SK-N-SH treated with all-trans-retinoic acid at 6 μM for 48 hours (cell line): ENCODE measurements around the gene FHIP2A.
A peak's percentile ranks its signal among the peaks of the same experiment; 100 is the strongest.

Experiments
- ATAC-seq: fragments of 200-7000 bp; cut with Tn5 transposase; 3 replicates; pipeline ENCODE4 v1.9.1; 2020; ENCODE audit warnings: mild to moderate bottlenecking, moderate library complexity
- BACH2 ChIP-seq: fragments of 250-450 bp; sonication (Bioruptor Pico); IDR thresholded peaks from 2 replicates; pipeline ENCODE4 v1.9.0; 2021; ENCODE audit warnings: mild to moderate bottlenecking, borderline replicate concordance
- CSDC2 ChIP-seq: fragments of 250-450 bp; sonication (Bioruptor Pico); IDR thresholded peaks from 2 replicates; pipeline ENCODE4 v1.5.0; 2020; ENCODE audit warnings: mild to moderate bottlenecking, moderate library complexity
- ESRRG ChIP-seq: fragments of 250-450 bp; sonication (Bioruptor Pico); IDR thresholded peaks from 2 replicates; pipeline ENCODE4 v1.6.1; 2021; ENCODE audit warnings: mild to moderate bottlenecking
- GLIS3 ChIP-seq: fragments of 250-450 bp; sonication (Bioruptor Pico); IDR thresholded peaks from 2 replicates; pipeline ENCODE4 v1.5.0; 2020; ENCODE audit warnings: mild to moderate bottlenecking, moderate library complexity
- ISL1 ChIP-seq: fragments of 250-450 bp; sonication (Bioruptor Pico); IDR thresholded peaks from 2 replicates; pipeline ENCODE4 v2.1.2; 2022; ENCODE audit warnings: mild to moderate bottlenecking, moderate library complexity
- OSR1 ChIP-seq: fragments of 250-450 bp; sonication (Bioruptor Pico); IDR thresholded peaks from 2 replicates; pipeline ENCODE4 v1.8.0; 2022; ENCODE audit warnings: moderate library complexity, mild to moderate bottlenecking, inconsistent platforms
- PPARA ChIP-seq: fragments of 250-450 bp; sonication (Bioruptor Pico); IDR thresholded peaks from 2 replicates; pipeline ENCODE4 v1.5.0; 2020; ENCODE audit warnings: mild to moderate bottlenecking, borderline replicate concordance
- RARB ChIP-seq: fragments of 250-450 bp; sonication (Bioruptor Pico); IDR thresholded peaks from 2 replicates; pipeline ENCODE4 v1.8.0; 2021; ENCODE audit warnings: mild to moderate bottlenecking, moderate library complexity
- SNAI2 ChIP-seq: fragments of 250-450 bp; sonication (Bioruptor Pico); IDR thresholded peaks from 2 replicates; pipeline ENCODE4 v1.5.0; 2020; ENCODE audit warnings: mild to moderate bottlenecking, moderate library complexity
- TCF4 ChIP-seq: fragments of 250-450 bp; sonication (Bioruptor Pico); IDR thresholded peaks from 2 replicates; pipeline ENCODE4 v1.8.0; 2021; ENCODE audit warnings: mild to moderate bottlenecking, moderate library complexity, borderline replicate concordance
- TOX ChIP-seq: fragments of 250-450 bp; sonication (Bioruptor Pico); IDR thresholded peaks from 2 replicates; pipeline ENCODE4 v1.8.0; 2021; ENCODE audit warnings: mild to moderate bottlenecking, moderate library complexity, borderline replicate concordance
- ZC3H10 ChIP-seq: fragments of 250-450 bp; sonication (Bioruptor Pico); IDR thresholded peaks from 2 replicates; pipeline ENCODE4 v1.5.1; 2021; ENCODE audit warnings: mild to moderate bottlenecking, moderate library complexity
- ZFP30 ChIP-seq: fragments of 450-650 bp; formaldehyde crosslinking; IDR thresholded peaks from 2 replicates; pipeline ENCODE4 v1.5.0; 2022; ENCODE audit warnings: mild to moderate bottlenecking, moderate library complexity
- ZNF70 ChIP-seq: fragments of 450-650 bp; formaldehyde crosslinking; IDR thresholded peaks from 2 replicates; pipeline ENCODE4 v1.5.0; 2020; ENCODE audit warnings: mild to moderate bottlenecking, moderate library complexity
- ZNF8 ChIP-seq: fragments of 450-650 bp; formaldehyde crosslinking; IDR thresholded peaks from 2 replicates; pipeline ENCODE4 v1.5.0; 2020; ENCODE audit warnings: mild to moderate bottlenecking, moderate library complexity
- TF ChIP-seq, protein P1 (sequence below): fragments of 250-450 bp; sonication (Bioruptor Pico); IDR thresholded peaks from 2 replicates; pipeline ENCODE4 v1.5.1; 2021; ENCODE audit warnings: mild to moderate bottlenecking, moderate library complexity
- TF ChIP-seq, protein P2 (sequence below): fragments of 250-450 bp; sonication (Bioruptor Pico); IDR thresholded peaks from 2 replicates; pipeline ENCODE4 v1.5.1; 2020; ENCODE audit warnings: low read depth, mild to moderate bottlenecking, moderate library complexity
- TF ChIP-seq, protein P3 (sequence below): fragments of 250-450 bp; sonication (Bioruptor Pico); IDR thresholded peaks from 2 replicates; pipeline ENCODE4 v1.5.0; 2020; ENCODE audit warnings: mild to moderate bottlenecking, moderate library complexity
- TF ChIP-seq, protein P4 (sequence below): fragments of 250-450 bp; sonication (Bioruptor Pico); IDR thresholded peaks from 2 replicates; pipeline ENCODE4 v1.8.0; 2021; ENCODE audit warnings: low read depth, mild to moderate bottlenecking, moderate library complexity, borderline replicate concordance
- TF ChIP-seq, protein P5 (sequence below): fragments of 250-450 bp; sonication (Bioruptor Pico); IDR thresholded peaks from 2 replicates; pipeline ENCODE4 v1.8.0; 2020; ENCODE audit warnings: mild to moderate bottlenecking, moderate library complexity, borderline replicate concordance

FHIP2A gene

DNA sequence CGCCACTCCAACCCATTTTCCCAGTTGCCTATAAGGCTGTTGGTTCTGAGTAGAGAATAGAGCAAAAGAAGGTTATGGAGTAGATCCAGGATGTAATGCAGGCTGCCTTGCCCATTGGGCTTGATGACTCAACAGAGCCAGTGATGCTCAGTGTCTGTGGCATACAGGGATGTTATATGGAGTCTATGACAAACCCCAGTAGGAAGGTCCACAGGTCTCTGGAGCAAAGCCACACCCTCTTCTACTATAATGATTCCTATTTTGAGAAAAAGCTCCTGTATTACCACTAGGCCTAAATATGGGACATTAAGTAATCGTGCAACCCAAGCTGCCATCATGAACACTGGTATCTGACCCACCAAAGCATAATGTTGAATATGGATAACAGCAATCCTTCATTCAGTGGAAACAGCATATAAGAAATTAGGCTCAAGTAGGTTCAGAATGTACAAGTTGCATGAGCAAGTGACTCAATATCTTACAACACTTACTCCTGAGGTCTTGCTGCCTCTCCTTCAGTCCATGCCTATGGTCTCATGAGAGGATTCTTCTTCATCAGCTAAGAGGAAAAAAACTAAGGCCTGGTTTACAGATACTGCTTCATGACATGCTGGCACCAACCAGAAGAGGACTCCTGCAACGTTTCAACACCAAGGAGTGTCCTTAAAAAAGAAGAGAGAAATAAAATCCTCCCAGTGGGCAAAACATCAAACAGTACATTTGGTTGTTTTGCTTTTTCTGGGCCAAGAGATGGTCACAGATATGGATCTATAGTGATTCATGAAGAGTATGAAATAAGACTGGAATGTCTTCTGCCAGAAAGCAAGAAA lies 14.8 kb upstream of the FHIP2A start:
- ATAC-seq = peak; percentile 51
- TF ChIP-seq ZFP30 (CRISPR knock-in tag) (no peak), ISL1 (CRISPR knock-in tag) (peak; percentile 63)

DNA sequence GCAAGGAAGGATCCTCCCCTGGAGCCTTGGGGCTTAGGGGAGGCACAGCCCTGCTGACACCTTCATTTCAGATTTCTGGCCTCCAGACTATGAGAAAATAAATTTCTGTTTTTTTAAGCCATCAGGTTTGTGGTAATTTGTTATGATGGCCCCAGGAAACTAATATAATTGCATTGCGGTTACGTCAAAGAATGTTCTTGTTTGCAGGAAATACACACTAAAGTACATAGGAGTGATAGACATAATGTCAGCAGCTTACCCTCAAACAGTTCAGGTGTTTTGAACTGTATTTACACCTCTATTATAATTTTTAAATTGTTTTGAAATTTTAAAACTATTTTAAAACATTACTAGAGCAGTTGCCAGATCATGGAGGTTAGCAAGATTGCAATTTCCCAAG lies 12.6 kb upstream of the FHIP2A start:
- TF ChIP-seq, protein P1, sequence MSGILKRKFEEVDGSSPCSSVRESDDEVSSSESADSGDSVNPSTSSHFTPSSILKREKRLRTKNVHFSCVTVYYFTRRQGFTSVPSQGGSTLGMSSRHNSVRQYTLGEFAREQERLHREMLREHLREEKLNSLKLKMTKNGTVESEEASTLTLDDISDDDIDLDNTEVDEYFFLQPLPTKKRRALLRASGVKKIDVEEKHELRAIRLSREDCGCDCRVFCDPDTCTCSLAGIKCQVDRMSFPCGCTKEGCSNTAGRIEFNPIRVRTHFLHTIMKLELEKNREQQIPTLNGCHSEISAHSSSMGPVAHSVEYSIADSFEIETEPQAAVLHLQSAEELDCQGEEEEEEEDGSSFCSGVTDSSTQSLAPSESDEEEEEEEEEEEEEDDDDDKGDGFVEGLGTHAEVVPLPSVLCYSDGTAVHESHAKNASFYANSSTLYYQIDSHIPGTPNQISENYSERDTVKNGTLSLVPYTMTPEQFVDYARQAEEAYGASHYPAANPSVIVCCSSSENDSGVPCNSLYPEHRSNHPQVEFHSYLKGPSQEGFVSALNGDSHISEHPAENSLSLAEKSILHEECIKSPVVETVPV = no peak
- TF ChIP-seq ESRRG (CRISPR knock-in tag) (no peak), PPARA (CRISPR knock-in tag) (no peak), ISL1 (CRISPR knock-in tag) (no peak)
- ATAC-seq = no peak

DNA sequence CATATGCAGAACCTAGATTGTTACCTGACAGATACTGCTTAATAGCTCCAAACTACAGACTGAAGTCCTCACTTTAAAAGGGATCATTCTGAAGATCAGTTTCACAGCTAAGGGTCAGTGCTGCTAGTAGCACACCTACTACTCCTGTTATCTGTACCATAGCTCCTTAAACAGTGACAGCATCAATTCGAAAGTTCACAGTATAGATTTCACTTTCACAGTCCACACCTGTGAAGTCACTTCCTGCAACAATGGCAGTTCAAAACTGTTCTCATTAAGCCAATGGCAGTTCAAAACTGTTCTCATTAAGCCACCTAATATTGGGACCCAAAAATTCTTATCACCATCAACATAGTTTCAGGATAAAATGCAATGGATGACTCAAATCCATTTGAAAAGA lies 10.7 kb upstream of the FHIP2A start:
- no peak for ATAC-seq
- TF ChIP-seq OSR1 (CRISPR knock-in tag) = no peak
- TF ChIP-seq RARB = no peak
- no peak for TF ChIP-seq ISL1 (CRISPR knock-in tag)
- no peak for TF ChIP-seq GLIS3 (CRISPR knock-in tag)
- no peak for TF ChIP-seq ZC3H10 (CRISPR knock-in tag)
- TF ChIP-seq, protein P1 = no peak
- TF ChIP-seq, protein P2, sequence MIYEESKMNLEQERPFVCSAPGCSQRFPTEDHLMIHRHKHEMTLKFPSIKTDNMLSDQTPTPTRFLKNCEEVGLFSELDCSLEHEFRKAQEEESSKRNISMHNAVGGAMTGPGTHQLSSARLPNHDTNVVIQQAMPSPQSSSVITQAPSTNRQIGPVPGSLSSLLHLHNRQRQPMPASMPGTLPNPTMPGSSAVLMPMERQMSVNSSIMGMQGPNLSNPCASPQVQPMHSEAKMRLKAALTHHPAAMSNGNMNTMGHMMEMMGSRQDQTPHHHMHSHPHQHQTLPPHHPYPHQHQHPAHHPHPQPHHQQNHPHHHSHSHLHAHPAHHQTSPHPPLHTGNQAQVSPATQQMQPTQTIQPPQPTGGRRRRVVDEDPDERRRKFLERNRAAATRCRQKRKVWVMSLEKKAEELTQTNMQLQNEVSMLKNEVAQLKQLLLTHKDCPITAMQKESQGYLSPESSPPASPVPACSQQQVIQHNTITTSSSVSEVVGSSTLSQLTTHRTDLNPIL (CRISPR knock-in tag) = no peak
- TF ChIP-seq BACH2 (CRISPR knock-in tag) = no peak
- no peak for TF ChIP-seq ZNF8 (CRISPR knock-in tag)

DNA sequence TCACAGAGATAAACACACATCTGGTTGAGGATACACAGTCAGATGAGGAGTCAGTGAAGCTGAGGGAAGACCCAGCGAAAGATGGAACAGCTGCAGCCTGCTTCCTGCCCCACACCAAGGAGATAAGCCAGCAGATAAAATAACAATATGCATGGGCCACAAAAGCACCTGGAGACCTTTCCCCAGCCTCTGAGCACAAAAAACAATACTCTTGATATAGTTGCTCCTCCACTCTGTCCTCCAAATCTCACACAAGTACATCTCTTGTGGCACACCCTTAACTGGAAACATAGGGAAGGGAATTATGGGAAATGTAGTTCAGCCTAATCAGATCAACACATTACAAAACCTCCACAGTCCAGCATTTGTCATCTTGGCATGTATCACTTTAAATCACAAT lies 9.7 kb upstream of the FHIP2A start:
- TF ChIP-seq OSR1 (CRISPR knock-in tag) (no peak), ZNF70 (CRISPR knock-in tag) (peak; percentile 86), TOX (no peak), ZC3H10 (CRISPR knock-in tag) (no peak), ISL1 (CRISPR knock-in tag) (no peak)
- ATAC-seq = no peak

DNA sequence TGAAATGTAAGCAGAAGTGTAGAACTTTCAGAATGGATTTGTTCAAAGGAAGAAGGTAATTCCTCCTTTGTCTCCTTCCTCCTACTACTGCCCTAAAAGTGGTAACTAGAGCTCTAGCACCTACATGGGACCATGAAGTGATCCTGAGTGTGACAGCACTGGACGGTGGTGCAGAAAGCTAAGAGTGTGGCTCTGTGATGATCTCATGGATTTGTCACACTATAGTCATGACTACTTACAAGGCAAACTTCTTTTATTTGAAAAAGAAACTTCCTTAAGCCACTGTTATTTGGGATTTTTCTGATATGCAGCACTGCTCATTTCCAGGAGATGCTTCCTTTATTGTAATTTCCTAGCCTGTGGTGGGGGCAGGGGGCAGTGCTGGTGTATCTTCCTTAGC lies 5.8 kb upstream of the FHIP2A start:
- no peak for ATAC-seq
- TF ChIP-seq, protein P2 (CRISPR knock-in tag) = no peak
- TF ChIP-seq GLIS3 (CRISPR knock-in tag) (no peak), PPARA (CRISPR knock-in tag) (no peak), CSDC2 (CRISPR knock-in tag) (no peak), ISL1 (CRISPR knock-in tag) (no peak), TCF4 (CRISPR knock-in tag) (no peak), SNAI2 (CRISPR knock-in tag) (no peak), ZNF70 (CRISPR knock-in tag) (no peak)
- TF ChIP-seq, protein P3, sequence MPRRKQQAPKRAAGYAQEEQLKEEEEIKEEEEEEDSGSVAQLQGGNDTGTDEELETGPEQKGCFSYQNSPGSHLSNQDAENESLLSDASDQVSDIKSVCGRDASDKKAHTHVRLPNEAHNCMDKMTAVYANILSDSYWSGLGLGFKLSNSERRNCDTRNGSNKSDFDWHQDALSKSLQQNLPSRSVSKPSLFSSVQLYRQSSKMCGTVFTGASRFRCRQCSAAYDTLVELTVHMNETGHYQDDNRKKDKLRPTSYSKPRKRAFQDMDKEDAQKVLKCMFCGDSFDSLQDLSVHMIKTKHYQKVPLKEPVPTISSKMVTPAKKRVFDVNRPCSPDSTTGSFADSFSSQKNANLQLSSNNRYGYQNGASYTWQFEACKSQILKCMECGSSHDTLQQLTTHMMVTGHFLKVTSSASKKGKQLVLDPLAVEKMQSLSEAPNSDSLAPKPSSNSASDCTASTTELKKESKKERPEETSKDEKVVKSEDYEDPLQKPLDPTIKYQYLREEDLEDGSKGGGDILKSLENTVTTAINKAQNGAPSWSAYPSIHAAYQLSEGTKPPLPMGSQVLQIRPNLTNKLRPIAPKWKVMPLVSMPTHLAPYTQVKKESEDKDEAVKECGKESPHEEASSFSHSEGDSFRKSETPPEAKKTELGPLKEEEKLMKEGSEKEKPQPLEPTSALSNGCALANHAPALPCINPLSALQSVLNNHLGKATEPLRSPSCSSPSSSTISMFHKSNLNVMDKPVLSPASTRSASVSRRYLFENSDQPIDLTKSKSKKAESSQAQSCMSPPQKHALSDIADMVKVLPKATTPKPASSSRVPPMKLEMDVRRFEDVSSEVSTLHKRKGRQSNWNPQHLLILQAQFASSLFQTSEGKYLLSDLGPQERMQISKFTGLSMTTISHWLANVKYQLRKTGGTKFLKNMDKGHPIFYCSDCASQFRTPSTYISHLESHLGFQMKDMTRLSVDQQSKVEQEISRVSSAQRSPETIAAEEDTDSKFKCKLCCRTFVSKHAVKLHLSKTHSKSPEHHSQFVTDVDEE (CRISPR knock-in tag) = no peak
- TF ChIP-seq, protein P1 = no peak
- TF ChIP-seq, protein P4, sequence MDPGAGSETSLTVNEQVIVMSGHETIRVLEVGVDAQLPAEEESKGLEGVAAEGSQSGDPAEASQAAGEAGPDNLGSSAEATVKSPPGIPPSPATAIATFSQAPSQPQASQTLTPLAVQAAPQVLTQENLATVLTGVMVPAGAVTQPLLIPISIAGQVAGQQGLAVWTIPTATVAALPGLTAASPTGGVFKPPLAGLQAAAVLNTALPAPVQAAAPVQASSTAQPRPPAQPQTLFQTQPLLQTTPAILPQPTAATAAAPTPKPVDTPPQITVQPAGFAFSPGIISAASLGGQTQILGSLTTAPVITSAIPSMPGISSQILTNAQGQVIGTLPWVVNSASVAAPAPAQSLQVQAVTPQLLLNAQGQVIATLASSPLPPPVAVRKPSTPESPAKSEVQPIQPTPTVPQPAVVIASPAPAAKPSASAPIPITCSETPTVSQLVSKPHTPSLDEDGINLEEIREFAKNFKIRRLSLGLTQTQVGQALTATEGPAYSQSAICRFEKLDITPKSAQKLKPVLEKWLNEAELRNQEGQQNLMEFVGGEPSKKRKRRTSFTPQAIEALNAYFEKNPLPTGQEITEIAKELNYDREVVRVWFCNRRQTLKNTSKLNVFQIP (CRISPR knock-in tag) = no peak
- TF ChIP-seq, protein P5, sequence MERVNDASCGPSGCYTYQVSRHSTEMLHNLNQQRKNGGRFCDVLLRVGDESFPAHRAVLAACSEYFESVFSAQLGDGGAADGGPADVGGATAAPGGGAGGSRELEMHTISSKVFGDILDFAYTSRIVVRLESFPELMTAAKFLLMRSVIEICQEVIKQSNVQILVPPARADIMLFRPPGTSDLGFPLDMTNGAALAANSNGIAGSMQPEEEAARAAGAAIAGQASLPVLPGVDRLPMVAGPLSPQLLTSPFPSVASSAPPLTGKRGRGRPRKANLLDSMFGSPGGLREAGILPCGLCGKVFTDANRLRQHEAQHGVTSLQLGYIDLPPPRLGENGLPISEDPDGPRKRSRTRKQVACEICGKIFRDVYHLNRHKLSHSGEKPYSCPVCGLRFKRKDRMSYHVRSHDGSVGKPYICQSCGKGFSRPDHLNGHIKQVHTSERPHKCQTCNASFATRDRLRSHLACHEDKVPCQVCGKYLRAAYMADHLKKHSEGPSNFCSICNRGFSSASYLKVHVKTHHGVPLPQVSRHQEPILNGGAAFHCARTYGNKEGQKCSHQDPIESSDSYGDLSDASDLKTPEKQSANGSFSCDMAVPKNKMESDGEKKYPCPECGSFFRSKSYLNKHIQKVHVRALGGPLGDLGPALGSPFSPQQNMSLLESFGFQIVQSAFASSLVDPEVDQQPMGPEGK = no peak
